HL-60/S4 (cell line): ENCODE measurements around the gene CHMP1B.
"Not testable (repeated sequence)": the region's sequence is repeated elsewhere in the genome, so short reads cannot be mapped to it uniquely, and the experiment has no call there.

Experiments
- in situ Hi-C: fragments of 300-500 bp; cut with MboI; formaldehyde crosslinking; loops from 2 replicates; pipeline ENCODE4 v1.14.3; 2022; ENCODE audit warnings: low sequenced_read_pairs

Gene CHMP1B

DNA sequence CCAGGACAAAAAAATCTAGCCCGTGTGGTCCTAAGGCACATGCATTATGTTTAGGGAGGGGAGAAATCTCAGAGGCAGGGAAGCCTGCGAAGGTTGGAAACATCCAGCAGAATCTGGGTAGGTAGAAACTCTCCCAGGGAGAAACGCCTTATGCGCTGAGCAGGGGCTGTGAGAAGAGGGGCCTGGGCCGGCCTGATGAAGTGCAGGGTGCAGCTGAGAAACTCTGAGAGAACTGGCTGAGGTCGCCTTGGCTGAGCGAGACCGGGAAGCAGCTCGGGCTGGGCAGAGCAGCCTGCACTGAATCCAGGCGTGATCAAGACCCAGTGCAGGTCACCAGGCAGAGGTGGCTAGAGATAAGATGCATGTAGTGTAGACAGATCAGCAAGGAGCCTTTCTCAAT lies 15.1 kb downstream of the CHMP1B start:
- in situ Hi-C loops, result loop anchor here (10.0 kb wide), 1 partner anchor 58 kb away; no protein-coding TSS in a partner anchor

- in situ Hi-C loops, result loop anchor here (10.0 kb wide), 1 partner anchor 58 kb away; no protein-coding TSS in a partner anchor
Measured at GRCh38 chr18:11866764-11867163, 15.6 kb downstream of the CHMP1B start.

- in situ Hi-C loops, result loop anchor here (10.0 kb wide), 1 partner anchor 57 kb away; no protein-coding TSS in a partner anchor
Measured at GRCh38 chr18:11868230-11868629, 17.0 kb downstream of the CHMP1B start.

DNA sequence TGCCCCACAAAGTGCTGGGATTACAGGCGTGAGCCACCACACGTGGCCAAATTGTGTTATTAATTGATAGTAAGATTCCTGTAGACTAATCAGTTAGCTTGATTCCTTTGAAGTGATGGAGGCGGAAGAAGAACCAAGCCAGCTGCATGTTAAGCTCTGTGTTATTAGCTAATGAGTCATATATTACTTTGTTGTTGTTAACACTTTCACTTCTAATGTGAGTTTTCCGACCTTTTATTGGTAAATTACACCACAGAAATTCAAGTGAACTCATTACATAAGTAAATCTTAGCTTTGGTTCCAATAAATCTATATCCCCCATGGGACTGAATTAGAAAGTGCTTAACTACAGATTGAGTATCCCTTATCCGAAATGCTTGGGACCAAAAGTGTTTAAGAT lies 20.3 kb downstream of the CHMP1B start:
- in situ Hi-C loops, result no loop called here

DNA sequence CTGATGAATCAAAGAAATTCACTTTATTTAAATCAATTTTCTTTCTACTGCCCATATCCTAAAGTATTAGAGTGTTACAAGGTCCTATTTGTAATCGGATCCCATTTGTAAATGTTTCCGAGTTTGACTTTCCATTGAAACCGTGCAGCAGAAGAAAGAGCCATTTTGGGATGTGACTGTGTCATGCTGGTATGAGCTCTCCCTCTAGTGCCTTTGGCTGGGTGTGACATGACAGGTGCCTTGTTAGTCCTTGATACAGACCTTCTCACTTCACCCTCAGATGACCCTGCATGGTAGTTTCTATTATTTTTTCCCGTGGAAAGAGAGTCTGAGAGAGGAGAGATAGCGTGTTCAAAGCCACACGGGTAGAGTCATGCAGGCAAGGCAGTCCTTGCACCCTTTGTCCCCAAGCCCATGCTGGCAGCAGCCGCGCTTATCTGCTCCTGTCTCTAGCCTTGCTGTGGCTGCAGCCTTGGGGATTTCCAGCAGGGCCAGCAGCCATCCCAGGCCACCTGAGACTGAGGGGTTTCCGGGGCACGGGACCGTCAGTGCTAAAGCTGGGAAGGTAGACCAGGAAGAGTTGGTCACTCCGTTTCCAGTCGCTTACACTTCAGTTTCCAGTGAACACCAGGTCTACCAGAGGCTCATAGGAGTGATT lies 21.4 kb downstream of the CHMP1B start:
- in situ Hi-C loops, result no loop called here

DNA sequence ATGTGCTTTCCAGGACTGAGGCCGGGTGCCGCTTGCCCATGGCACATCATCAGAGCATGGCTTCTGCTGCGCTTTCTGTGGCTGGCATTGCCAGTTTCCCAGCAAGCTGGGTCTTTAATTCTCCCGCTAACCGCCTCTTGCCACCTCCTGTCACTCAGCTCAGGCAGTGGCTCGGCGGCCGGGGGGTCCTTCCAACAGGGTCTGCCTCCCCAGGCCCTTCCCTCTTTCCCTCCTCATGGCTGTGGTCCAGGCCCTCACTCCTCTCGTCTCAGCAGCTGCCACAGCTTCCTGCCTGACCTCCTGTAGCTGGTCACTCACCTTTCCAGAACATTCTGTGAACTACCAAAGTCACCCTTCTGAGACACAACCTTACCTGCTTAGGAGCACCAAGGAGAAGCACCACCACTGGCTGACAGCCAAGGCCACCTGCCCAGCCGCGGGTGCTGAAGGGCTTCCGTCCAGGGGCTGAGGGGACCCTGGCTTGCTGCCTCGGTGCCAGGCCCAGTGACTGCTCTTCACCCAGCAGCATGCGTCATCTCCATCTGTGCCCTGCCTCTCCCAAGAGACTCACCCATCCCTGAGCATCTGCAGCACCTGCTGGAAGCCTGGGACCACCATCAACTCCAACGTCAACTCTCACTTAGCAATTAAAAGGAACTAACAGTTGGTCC lies 22.6 kb downstream of the CHMP1B start:
- in situ Hi-C loops, result no loop called here

- in situ Hi-C loops, result no loop called here
Measured at GRCh38 chr18:11874676-11875075, 23.5 kb downstream of the CHMP1B start.

DNA sequence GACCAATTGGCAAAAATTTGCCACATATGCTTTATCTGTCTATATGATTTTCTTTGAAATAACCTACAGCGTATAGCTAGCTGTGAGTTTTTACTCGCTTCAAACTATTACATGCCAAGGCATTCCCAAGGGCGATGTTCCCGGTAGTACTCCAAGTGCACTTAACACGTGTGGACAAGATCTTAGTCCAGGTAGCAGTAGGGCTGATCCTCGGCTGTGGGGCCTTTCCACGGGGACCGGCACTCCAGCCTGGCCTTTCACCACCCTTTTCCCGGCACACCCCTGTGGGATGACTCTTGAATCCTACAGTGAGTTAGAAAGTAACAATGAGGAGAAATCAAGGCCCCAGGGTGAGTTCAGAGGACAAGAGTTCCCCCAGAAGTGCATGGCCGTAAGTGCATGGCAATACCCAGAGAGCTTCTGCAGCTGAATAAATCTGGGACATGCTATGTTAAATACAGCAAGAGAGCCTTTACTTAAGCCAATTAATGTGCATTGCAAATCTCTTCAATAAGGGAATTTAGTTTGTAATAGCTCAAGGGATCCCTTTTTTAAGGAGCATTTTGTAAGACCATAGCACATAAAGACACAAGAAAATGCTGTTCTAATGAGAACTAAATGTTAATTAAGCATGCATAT lies 26.4 kb downstream of the CHMP1B start:
- in situ Hi-C loops, result no loop called here

DNA sequence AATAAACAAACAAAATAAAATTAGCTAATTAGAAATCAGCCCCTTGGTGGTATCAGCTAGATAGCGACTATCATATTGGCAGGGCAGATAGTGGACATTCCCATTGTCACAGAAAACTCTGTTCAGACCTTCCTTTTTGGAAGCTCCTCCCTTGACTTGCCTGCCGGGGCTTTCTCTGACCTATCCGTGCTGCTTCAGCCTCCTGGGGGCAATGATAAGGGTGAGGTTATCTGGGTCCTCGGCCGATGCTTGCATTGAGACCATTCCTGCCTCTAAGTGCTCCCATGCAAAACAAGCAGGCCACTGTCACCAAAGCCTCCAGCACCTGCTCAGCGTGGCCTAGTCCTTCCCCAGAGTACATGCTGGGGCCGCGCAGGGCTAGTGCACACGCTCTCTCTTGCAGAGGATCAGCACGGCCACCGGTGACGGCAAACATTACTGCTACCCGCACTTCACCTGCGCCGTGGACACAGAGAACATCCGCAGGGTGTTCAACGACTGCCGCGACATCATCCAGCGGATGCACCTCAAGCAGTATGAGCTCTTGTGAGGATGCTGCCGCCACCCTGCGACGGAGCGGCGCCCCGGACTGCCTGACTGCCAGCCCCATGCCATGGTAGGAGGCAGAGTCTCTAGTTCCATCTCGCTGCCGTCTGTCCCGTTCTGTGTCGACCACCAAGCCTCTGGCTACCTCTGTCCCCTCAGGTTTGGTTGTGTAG lies 29.5 kb downstream of the CHMP1B start:
- in situ Hi-C loops, result no loop called here

DNA sequence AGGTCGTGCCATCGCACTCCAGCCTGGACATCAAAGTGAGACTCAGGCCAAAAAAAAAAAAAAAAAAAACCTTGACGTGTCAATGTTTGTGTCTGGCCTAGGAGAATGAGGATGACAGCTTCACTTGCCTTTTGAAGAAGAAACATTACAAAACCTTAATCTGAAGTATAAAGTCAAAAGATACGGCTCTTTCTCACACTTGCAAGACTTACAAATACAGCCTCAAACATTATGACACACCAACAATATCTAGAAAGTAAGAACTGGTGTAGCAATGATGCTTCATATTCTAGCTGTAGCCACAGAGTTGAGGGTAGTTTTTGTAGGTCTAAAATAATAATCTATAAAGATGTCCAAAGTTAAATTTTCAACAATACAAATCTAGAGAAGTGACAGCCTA lies 31.4 kb downstream of the CHMP1B start:
- in situ Hi-C loops, result no loop called here

GRCh38 chr18:11883153-11883552 lies 31.9 kb downstream of the CHMP1B start:
- in situ Hi-C loops, result no loop called here

- in situ Hi-C loops, result no loop called here
Measured at GRCh38 chr18:11884396-11885030, 33.3 kb downstream of the CHMP1B start.

GRCh38 chr18:11885278-11885947 lies 34.2 kb downstream of the CHMP1B start:
- in situ Hi-C loops, result no loop called here

GRCh38 chr18:11886577-11887110 lies 35.4 kb downstream of the CHMP1B start:
- in situ Hi-C loops, result no loop called here

DNA sequence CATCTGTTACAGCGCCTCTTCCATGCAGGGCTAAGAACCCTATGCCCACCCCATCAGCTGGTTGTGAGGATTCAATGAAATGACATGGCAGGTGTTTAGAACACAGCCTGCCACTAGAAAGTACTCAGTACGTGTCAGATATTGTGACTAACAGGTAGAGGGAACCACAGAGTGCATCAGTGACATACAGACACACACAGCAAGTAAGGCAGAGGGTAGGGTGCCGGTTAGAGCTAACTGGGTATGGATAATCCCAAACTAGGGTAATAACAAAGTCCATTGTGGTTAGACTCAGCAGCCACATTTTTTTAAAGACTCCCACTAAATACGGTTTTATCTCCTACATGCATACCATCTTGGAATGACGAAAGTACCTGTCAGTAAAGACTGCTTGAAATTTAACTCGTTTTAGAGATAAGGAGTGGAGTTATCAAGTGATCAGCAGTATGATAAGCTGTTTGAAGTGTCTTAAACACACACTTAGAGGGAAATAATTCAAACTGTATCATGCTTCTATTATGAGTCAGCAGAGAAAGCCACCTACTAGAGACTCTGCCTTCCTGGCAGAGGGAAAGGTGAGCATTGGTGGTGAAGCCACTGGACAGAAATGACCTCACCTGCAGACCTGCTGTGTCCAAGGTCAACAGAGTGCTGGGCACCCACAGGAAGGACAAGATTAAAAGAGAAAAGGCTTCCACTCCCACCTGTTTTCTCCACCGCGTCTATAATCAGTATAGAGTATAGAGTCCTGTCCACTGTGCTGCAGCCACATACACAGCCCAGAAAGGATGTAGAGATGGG lies 36.3 kb downstream of the CHMP1B start:
- in situ Hi-C loops, result no loop called here

GRCh38 chr18:11888726-11889125 lies 37.5 kb downstream of the CHMP1B start:
- in situ Hi-C loops, result no loop called here

- in situ Hi-C loops, result no loop called here
Measured at GRCh38 chr18:11889284-11889683, 38.1 kb downstream of the CHMP1B start.

DNA sequence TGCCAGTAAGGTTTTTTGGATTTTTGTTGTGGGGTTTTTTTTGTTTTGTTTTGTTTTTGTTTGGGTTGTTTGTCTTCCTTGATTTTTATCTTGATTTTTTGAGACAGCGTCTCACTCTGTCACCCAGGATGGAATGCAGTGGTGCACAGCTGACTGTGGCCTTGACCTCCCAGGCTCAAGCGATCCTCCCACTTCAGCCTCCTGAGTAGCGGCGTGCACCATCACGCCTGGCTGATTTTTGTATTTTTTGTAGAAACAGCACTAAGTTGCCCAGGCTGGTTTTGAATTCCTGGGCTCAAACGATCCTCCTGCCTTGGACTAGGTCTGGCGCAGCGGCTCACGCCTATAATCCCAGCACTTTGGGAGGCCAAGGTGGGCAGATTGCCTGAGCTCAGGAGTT lies 40.5 kb downstream of the CHMP1B start:
- in situ Hi-C loops, result no loop called here

- in situ Hi-C loops, result not testable (repeated sequence)
Measured at GRCh38 chr18:11892438-11892837, 41.2 kb downstream of the CHMP1B start.
